ENCODE measurements around the gene GPHN.

GRCh38 chr14:67195279-67195678, 687.3 kb downstream of the GPHN start:
- TF ChIP-seq, protein P1, sequence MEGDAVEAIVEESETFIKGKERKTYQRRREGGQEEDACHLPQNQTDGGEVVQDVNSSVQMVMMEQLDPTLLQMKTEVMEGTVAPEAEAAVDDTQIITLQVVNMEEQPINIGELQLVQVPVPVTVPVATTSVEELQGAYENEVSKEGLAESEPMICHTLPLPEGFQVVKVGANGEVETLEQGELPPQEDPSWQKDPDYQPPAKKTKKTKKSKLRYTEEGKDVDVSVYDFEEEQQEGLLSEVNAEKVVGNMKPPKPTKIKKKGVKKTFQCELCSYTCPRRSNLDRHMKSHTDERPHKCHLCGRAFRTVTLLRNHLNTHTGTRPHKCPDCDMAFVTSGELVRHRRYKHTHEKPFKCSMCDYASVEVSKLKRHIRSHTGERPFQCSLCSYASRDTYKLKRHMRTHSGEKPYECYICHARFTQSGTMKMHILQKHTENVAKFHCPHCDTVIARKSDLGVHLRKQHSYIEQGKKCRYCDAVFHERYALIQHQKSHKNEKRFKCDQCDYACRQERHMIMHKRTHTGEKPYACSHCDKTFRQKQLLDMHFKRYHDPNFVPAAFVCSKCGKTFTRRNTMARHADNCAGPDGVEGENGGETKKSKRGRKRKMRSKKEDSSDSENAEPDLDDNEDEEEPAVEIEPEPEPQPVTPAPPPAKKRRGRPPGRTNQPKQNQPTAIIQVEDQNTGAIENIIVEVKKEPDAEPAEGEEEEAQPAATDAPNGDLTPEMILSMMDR (IDR thresholded peaks at IDR 0.05) = no peak
- TF ChIP-seq POLR2A (IDR thresholded peaks at IDR 0.05) = no peak

Measured in thyroid gland (tissue), 4 donors.